HEK293 (cell line): ENCODE results near the gene OR6X1.

Experiments
- CTCF ChIA-PET: fragments of 350-600 bp; formaldehyde crosslinking; extraction: SDS; loops from one replicate; lab custom pipeline; 2021; ENCODE audit warnings: antibody characterized with exemption; lab: Yijun Ruan, JAX
- POLR2A ChIA-PET: fragments of 300-600 bp; formaldehyde crosslinking; extraction: SDS; loops from one replicate; lab custom pipeline; 2020; ENCODE audit warnings: antibody characterized with exemption, inconsistent platforms; lab: Yijun Ruan, JAX
- H3K27ac ChIP-seq: fragments of 200-500 bp; sonication (Bioruptor generic); 2 replicates; pipeline ENCODE4 v1.5.1; 2014; ENCODE audit warnings: low read depth, low read length, control low read depth, inconsistent platforms; ENCODE audit errors: extremely low read depth
- H3K36me3 ChIP-seq, 2 experiments: fragments of 200-500 bp in 1 of 2; sonication (Bioruptor generic) in 1 of 2; 1 replicate in 1 of 2; 2 replicates in 1 of 2; pipeline ENCODE4 v1.5.1; 2014 to 2017; ENCODE audit warnings: inconsistent platforms in 2 of 2, low read length in 2 of 2; ENCODE audit not compliant: control insufficient read depth in 2 of 2, insufficient read depth in 1 of 2
- H3K4me1 ChIP-seq: fragments of 200-500 bp; sonication (Bioruptor generic); 2 replicates; pipeline ENCODE4 v1.5.1; 2014; ENCODE audit warnings: mild to moderate bottlenecking, low read length, inconsistent platforms; ENCODE audit not compliant: control insufficient read depth, insufficient read depth
- H3K4me3 ChIP-seq: 2 replicates; pipeline ENCODE4 v1.5.1; 2011; ENCODE audit warnings: low read depth, mild to moderate bottlenecking, control low read depth, low read length, moderate library complexity
- H3K9me3 ChIP-seq: fragments of 200-500 bp; sonication (Bioruptor generic); 2 replicates; pipeline ENCODE4 v1.5.1; 2014; ENCODE audit warnings: low read depth, low read length, inconsistent platforms; ENCODE audit not compliant: control insufficient read depth, insufficient read depth
- BCL11A ChIP-seq: fragments of 450-650 bp; formaldehyde crosslinking; IDR thresholded peaks from 2 replicates; pipeline ENCODE4 v1.5.1; 2016; ENCODE audit warnings: low read depth, missing biosample characterization, missing genetic modification characterization
- INSM2 ChIP-seq: fragments of 450-650 bp; formaldehyde crosslinking; IDR thresholded peaks from 2 replicates; pipeline ENCODE4 v1.5.1; 2016; ENCODE audit warnings: missing biosample characterization, missing genetic modification characterization
- REST ChIP-seq: fragments of 450-650 bp; formaldehyde crosslinking; IDR thresholded peaks from 2 replicates; pipeline ENCODE4 v1.5.1; 2016; ENCODE audit warnings: missing biosample characterization, missing genetic modification characterization
- SP3 ChIP-seq: fragments of 450-650 bp; formaldehyde crosslinking; IDR thresholded peaks from 2 replicates; pipeline ENCODE4 v1.5.1; 2016; ENCODE audit warnings: missing biosample characterization, missing genetic modification characterization
- ZBTB7A ChIP-seq: fragments of 450-650 bp; formaldehyde crosslinking; IDR thresholded peaks from 2 replicates; pipeline ENCODE4 v1.5.1; 2016; ENCODE audit warnings: low read depth, missing biosample characterization, missing genetic modification characterization
- ZNF157 ChIP-seq: fragments of 450-650 bp; formaldehyde crosslinking; IDR thresholded peaks from 2 replicates; pipeline ENCODE4 v1.5.1; 2016; ENCODE audit warnings: missing biosample characterization, missing genetic modification characterization
- ZNF175 ChIP-seq: fragments of 450-650 bp; formaldehyde crosslinking; IDR thresholded peaks from 2 replicates; pipeline ENCODE4 v1.5.1; 2016; ENCODE audit warnings: missing biosample characterization, missing genetic modification characterization
- ZNF560 ChIP-seq: fragments of 450-650 bp; formaldehyde crosslinking; IDR thresholded peaks from 2 replicates; pipeline ENCODE4 v1.5.1; 2017; ENCODE audit warnings: missing biosample characterization, missing genetic modification characterization, borderline replicate concordance
- ZNF571 ChIP-seq: fragments of 450-650 bp; formaldehyde crosslinking; IDR thresholded peaks from 2 replicates; pipeline ENCODE4 v1.5.0; 2017; ENCODE audit warnings: missing biosample characterization, missing genetic modification characterization
- ZNF639 ChIP-seq: fragments of 450-650 bp; formaldehyde crosslinking; IDR thresholded peaks from 2 replicates; pipeline ENCODE4 v1.5.1; 2016; ENCODE audit warnings: missing biosample characterization, missing genetic modification characterization
- ZNF660 ChIP-seq: fragments of 450-650 bp; IDR thresholded peaks from 2 replicates; pipeline ENCODE4 v1.5.1; 2018; ENCODE audit warnings: missing biosample characterization, mild to moderate bottlenecking, missing genetic modification characterization
- ZNF707 ChIP-seq: fragments of 450-650 bp; formaldehyde crosslinking; IDR thresholded peaks from 2 replicates; pipeline ENCODE4 v1.5.1; 2016; ENCODE audit warnings: missing biosample characterization, missing genetic modification characterization
- ZNF776 ChIP-seq: fragments of 450-650 bp; formaldehyde crosslinking; IDR thresholded peaks from 2 replicates; pipeline ENCODE4 v1.5.0; 2017; ENCODE audit warnings: missing biosample characterization, missing genetic modification characterization, borderline replicate concordance
- ZXDB ChIP-seq: fragments of 450-650 bp; formaldehyde crosslinking; IDR thresholded peaks from 2 replicates; pipeline ENCODE4 v1.5.1; 2016; ENCODE audit warnings: missing biosample characterization, missing genetic modification characterization

OR6X1 gene

GRCh38 chr11:123798513-123799252 is 44.4 kb upstream of the OR6X1 start:
- TF ChIP-seq ZXDB (tag by site-specific recombination) (no peak), BCL11A (tag by site-specific recombination) (no peak), SP3 (tag by site-specific recombination) (no peak)
- Histone ChIP-seq H3K27ac (no peak overlapping the region), H3K4me3 (no peak overlapping the region), H3K9me3 (no peaks in the 10 kb centered on the region), H3K36me3 (no peaks in the 10 kb centered on the region), H3K4me1 (no peaks in the 10 kb centered on the region)
- ChIA-PET POLR2A (interaction anchor here (0.6 kb wide), 1 partner anchor 23 kb away, joined by 3 read pairs; no protein-coding TSS in a partner anchor), CTCF (interaction anchor here (0.6 to 0.7 kb wide), 2 partner anchors 89 to 148 kb away, joined by 3 read pairs; no protein-coding TSS in a partner anchor)

GRCh38 chr11:123798079-123798478 is 43.8 kb upstream of the OR6X1 start:
- no peaks in the 10 kb centered on the region for H3K9me3 ChIP-seq
- H3K36me3 ChIP-seq: no peaks in the 10 kb centered on the region
- no peak overlapping the region for H3K27ac ChIP-seq
- POLR2A ChIA-PET: no interaction called here
- H3K4me1 ChIP-seq: no peaks in the 10 kb centered on the region
- TF ChIP-seq ZNF560: no peak
- TF ChIP-seq INSM2 (tag by site-specific recombination): no peak
- no peak for TF ChIP-seq ZNF776 (tag by site-specific recombination)
- TF ChIP-seq ZBTB7A (tag by site-specific recombination): no peak
- TF ChIP-seq ZNF707 (tag by site-specific recombination): no peak
- no peak for TF ChIP-seq ZNF175 (tag by site-specific recombination)
- TF ChIP-seq ZNF639 (tag by site-specific recombination): no peak
- TF ChIP-seq ZNF571 (tag by site-specific recombination): no peak
- TF ChIP-seq REST: no peak
- TF ChIP-seq ZNF157 (tag by site-specific recombination): no peak
- CTCF ChIA-PET: no interaction called here
- no peak overlapping the region for H3K4me3 ChIP-seq

- Histone ChIP-seq H3K4me3 (no peak overlapping the region), H3K27ac (no peak overlapping the region), H3K36me3 (no peaks in the 10 kb centered on the region), H3K4me1 (no peaks in the 10 kb centered on the region), H3K9me3 (no peaks in the 10 kb centered on the region)
- TF ChIP-seq ZNF660: no peak
- ChIA-PET POLR2A (no interaction called here), CTCF (no interaction called here)
Observed at GRCh38 chr11:123797541-123797940, 43.2 kb upstream of the OR6X1 start.
